Memory B cell (primary cell): Measurements from ENCODE around the gene AGT.

Source experiments
- ATAC-seq: fragments of 150-1000 bp; cut with Tn5 transposase; 2 replicates; pipeline ENCODE4 v1.10.0; 2021; ENCODE audit warnings: low read depth, mild to moderate bottlenecking, moderate library complexity
- DNase-seq, 2 donors: peaks; one replicate each; pipeline ENCODE4 v3.0.0; 2022; ENCODE audit warnings: low spot score in 2 of 2
- H3K27ac Mint-ChIP-seq: one replicate; pipeline ENCODE4 v1.8.0; 2022; ENCODE audit warnings: mild to moderate bottlenecking, moderate library complexity, mixed read lengths
- H3K27me3 Mint-ChIP-seq: one replicate; pipeline ENCODE4 v1.8.0; 2022; ENCODE audit warnings: mixed read lengths
- H3K36me3 Mint-ChIP-seq: one replicate; pipeline ENCODE4 v1.8.0; 2022; ENCODE audit warnings: mild to moderate bottlenecking, mixed read lengths
- H3K4me1 Mint-ChIP-seq: one replicate; pipeline ENCODE4 v1.8.0; 2022; ENCODE audit warnings: mixed read lengths
- H3K4me3 Mint-ChIP-seq: one replicate; pipeline ENCODE4 v1.8.0; 2022; ENCODE audit warnings: mild to moderate bottlenecking, moderate library complexity, mixed read lengths
- H3K9me3 Mint-ChIP-seq: one replicate; pipeline ENCODE4 v1.8.0; 2022; ENCODE audit warnings: mixed read lengths

AGT gene

GRCh38 chr1:230698130-230698529, 15.8 kb downstream of the AGT start:
- Mint-ChIP-seq H3K27me3 (no peaks in the 10 kb centered on the region), H3K27ac (no peak overlapping the region), H3K36me3 (peaks cover 4% of the 10 kb centered on the region), H3K4me1 (no peaks in the 10 kb centered on the region), H3K9me3 (no peaks in the 10 kb centered on the region), H3K4me3 (no peak overlapping the region)
- no peak for ATAC-seq
- no peak for DNase-seq

GRCh38 chr1:230696722-230697437, 17.0 kb downstream of the AGT start:
- no peaks in the 10 kb centered on the region for H3K9me3 Mint-ChIP-seq
- no peak for ATAC-seq
- H3K4me3 Mint-ChIP-seq: no peak overlapping the region

DNA sequence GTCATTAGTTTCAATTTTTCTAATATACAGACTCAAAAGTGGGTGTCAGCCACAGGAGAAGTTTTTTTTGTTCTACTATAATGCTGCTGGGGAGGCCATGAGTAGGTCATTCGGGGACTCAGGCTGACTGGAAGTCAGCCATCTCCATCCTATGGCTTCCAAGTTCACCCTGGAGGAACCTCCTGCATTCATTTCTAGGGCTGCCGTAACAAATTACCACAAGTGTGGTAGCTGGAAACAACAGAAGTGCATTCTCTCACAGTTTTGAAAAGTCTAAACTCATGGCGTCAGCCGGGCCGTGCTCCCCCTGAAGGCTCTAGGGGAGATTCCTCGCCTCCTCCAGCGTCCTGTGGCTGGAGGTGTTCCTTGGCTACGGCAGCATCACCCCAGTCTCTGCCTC, 17.7 kb downstream of the AGT start:
- no peak overlapping the region for H3K4me3 Mint-ChIP-seq
- peaks cover 16% of the 10 kb centered on the region for H3K36me3 Mint-ChIP-seq
- DNase-seq: no peak
- H3K27me3 Mint-ChIP-seq: no peaks in the 10 kb centered on the region
- ATAC-seq: no peak
- H3K27ac Mint-ChIP-seq: no peak overlapping the region
- no peaks in the 10 kb centered on the region for H3K4me1 Mint-ChIP-seq
- no peaks in the 10 kb centered on the region for H3K9me3 Mint-ChIP-seq

More at GRCh38 chr1:230696722-230697437, 17.0 kb downstream of the AGT start:
- Mint-ChIP-seq H3K4me1 (no peaks in the 10 kb centered on the region), H3K27ac (no peak overlapping the region), H3K27me3 (no peaks in the 10 kb centered on the region), H3K36me3 (peaks cover 12% of the 10 kb centered on the region)
- no peak for DNase-seq

GRCh38 chr1:230694991-230695390, 18.9 kb downstream of the AGT start:
- Mint-ChIP-seq H3K9me3 (no peaks in the 10 kb centered on the region), H3K4me3 (no peak overlapping the region), H3K27me3 (no peaks in the 10 kb centered on the region), H3K27ac (no peak overlapping the region), H3K4me1 (no peaks in the 10 kb centered on the region), H3K36me3 (peaks cover 23% of the 10 kb centered on the region)
- DNase-seq: no peak
- ATAC-seq: no peak

DNA sequence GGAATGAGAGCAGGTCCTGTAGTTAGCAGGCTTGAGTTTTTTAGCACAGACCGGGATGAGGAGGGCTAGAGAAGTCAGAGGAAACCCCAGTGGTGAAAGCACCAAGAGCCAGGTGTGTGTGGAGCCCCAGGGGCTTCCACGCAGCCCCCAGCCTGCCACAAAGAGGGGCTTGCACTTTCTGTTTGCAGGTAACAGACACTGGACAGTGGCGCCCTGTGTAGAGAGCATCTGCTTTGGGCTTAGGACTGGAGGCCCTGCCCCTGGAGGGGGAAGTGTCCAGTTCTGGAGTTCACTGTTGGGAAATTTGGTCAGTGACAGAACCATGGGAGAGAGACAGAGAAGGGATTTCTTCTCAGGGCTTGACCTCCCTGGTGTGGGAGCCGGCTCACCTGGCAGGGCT, 19.5 kb downstream of the AGT start:
- no peak overlapping the region for H3K27ac Mint-ChIP-seq
- DNase-seq (no peak), ATAC-seq (no peak)
- no peak overlapping the region for H3K4me3 Mint-ChIP-seq
- no peaks in the 10 kb centered on the region for H3K27me3 Mint-ChIP-seq
- H3K4me1 Mint-ChIP-seq: no peaks in the 10 kb centered on the region
- no peaks in the 10 kb centered on the region for H3K9me3 Mint-ChIP-seq
- H3K36me3 Mint-ChIP-seq: peaks cover 28% of the 10 kb centered on the region

DNA sequence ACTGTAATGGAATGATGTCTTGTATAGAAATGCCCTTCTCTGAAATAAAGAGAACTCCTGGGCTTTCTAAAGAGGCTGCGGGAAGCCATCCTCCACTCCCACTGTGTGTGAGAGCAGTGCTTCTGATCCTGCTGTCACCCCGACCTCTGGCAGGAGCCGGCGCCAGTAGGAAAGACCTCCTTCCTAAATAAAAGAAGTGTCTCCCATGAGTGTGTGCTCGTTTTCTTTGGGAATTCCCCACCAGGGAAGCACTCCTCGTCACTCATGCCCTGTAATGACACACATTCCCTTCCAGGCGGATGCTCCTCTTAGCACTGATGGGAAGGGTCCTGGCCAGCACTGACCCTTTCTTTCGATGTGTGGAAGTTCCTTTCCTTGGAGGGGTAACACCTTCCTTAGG, 20.1 kb downstream of the AGT start:
- no peak for ATAC-seq

GRCh38 chr1:230693221-230693620, 20.7 kb downstream of the AGT start:
- no peaks in the 10 kb centered on the region for H3K27me3 Mint-ChIP-seq
- ATAC-seq (no peak), DNase-seq (no peak)
- no peak overlapping the region for H3K4me3 Mint-ChIP-seq
- no peaks in the 10 kb centered on the region for H3K4me1 Mint-ChIP-seq
- H3K27ac Mint-ChIP-seq: no peak overlapping the region
- H3K36me3 Mint-ChIP-seq: peaks cover 33% of the 10 kb centered on the region
- H3K9me3 Mint-ChIP-seq: no peaks in the 10 kb centered on the region

More for the DNA sequence above, 20.1 kb downstream of the AGT start:
- Mint-ChIP-seq H3K4me3 (no peak overlapping the region), H3K4me1 (no peaks in the 10 kb centered on the region), H3K36me3 (peaks cover 30% of the 10 kb centered on the region), H3K27ac (no peak overlapping the region), H3K9me3 (no peaks in the 10 kb centered on the region), H3K27me3 (no peaks in the 10 kb centered on the region)
- no peak for DNase-seq

DNA sequence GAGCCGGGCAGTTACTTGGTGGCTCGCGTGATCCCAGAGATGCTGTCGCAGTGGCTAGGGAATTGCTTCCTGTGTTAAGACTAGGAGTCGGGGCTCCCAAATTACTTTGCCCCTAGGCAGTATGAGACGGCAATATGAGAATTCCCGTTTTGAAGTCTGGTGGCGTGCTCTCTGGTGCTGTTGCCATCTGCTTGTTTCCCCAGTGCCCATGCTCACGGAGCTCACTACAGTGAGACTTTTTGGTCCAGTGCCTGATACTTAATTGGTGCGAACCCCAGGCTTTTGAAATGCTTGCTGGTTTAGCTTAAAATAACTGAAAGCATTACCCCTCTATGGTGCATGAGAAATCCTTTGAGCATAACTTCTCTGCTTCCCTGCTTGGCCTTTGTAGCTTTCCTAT, 22.3 kb downstream of the AGT start:
- H3K36me3 Mint-ChIP-seq: peaks cover 37% of the 10 kb centered on the region

DNA sequence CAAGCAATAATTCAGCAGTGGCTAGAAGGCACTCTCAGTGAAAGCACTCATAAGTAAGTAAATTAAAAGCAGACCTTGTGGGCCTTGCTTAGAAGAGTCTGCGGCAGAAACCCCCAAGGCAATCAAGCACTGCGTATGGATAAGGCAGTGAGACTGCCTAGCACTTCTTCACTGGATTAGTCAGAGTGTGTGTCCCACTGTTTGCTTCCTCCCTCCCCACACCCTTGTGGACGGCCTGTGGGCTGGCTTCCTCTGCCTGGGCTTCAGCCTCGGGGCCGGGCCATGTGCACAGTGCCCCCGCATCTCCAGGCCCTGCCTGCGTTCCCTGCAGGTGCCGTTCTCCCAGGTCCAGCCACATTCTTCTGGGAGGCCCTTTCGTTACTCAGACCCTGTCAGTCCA, 23.8 kb downstream of the AGT start:
- Mint-ChIP-seq H3K27ac (no peak overlapping the region), H3K27me3 (no peaks in the 10 kb centered on the region), H3K4me3 (no peak overlapping the region), H3K9me3 (no peaks in the 10 kb centered on the region), H3K36me3 (peaks cover 46% of the 10 kb centered on the region), H3K4me1 (no peaks in the 10 kb centered on the region)
- ATAC-seq: no peak
- no peak for DNase-seq

More for the DNA sequence above, 22.3 kb downstream of the AGT start:
- H3K27ac Mint-ChIP-seq: no peak overlapping the region
- no peak for DNase-seq
- no peaks in the 10 kb centered on the region for H3K27me3 Mint-ChIP-seq
- no peaks in the 10 kb centered on the region for H3K4me1 Mint-ChIP-seq
- ATAC-seq: no peak
- no peak overlapping the region for H3K4me3 Mint-ChIP-seq
- no peaks in the 10 kb centered on the region for H3K9me3 Mint-ChIP-seq

GRCh38 chr1:230686747-230687146, 27.2 kb downstream of the AGT start:
- Mint-ChIP-seq H3K4me1 (no peaks in the 10 kb centered on the region), H3K27me3 (no peaks in the 10 kb centered on the region), H3K4me3 (no peak overlapping the region), H3K9me3 (no peaks in the 10 kb centered on the region), H3K27ac (no peak overlapping the region), H3K36me3 (peaks cover 43% of the 10 kb centered on the region)
- ATAC-seq (no peak), DNase-seq (no peak)

DNA sequence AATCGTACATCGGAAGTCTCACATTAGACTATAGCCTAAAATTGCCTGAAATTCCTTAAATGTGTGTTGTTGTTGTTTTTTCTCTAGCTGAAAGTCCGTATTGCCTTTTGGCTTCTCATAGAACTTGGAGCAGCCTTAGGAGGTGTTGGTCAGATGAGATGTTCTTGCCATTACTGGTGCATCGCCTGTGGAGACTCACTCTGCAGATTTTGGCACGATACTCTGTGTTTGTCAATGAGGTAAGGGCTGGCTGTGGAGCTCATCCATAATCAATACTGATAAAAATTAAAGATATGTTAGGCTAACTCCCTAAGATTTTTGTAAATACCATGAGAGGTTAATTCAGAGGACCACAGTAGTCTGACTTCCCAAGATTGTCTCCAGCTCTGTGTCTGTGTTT, 28.9 kb downstream of the AGT start:
- no peaks in the 10 kb centered on the region for H3K27me3 Mint-ChIP-seq
- no peak overlapping the region for H3K27ac Mint-ChIP-seq
- no peak for DNase-seq
- H3K4me1 Mint-ChIP-seq: no peaks in the 10 kb centered on the region
- no peak overlapping the region for H3K4me3 Mint-ChIP-seq
- H3K36me3 Mint-ChIP-seq: peaks cover 35% of the 10 kb centered on the region
- no peaks in the 10 kb centered on the region for H3K9me3 Mint-ChIP-seq
- no peak for ATAC-seq

DNA sequence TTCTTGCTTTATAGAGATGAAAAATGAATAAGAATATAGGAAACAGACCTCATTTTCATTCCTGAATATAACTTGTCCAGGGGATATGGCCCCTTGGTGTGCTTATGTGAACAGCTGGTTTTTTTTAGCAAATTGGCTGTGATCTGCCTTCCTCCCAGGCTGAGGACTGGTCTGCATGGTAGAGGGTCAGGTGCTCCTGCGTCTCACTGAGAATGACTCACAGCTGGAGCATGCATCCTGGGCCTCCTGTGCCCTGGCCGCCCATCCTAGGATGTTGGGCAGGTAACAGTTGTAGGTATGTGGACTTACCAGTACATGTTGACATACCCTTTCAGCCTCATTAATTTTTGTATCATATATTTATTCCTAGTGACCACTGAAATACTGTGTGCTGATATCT, 29.8 kb downstream of the AGT start:
- no peaks in the 10 kb centered on the region for H3K4me1 Mint-ChIP-seq
- no peak for ATAC-seq
- H3K27ac Mint-ChIP-seq: no peak overlapping the region

GRCh38 chr1:230682882-230683610, 30.9 kb downstream of the AGT start:
- H3K9me3 Mint-ChIP-seq: no peaks in the 10 kb centered on the region
- H3K4me1 Mint-ChIP-seq: no peaks in the 10 kb centered on the region
- H3K4me3 Mint-ChIP-seq: no peak overlapping the region
- no peaks in the 10 kb centered on the region for H3K27me3 Mint-ChIP-seq
- H3K36me3 Mint-ChIP-seq: peaks cover 36% of the 10 kb centered on the region
- DNase-seq (no peak), ATAC-seq (no peak)
- no peak overlapping the region for H3K27ac Mint-ChIP-seq

More for the DNA sequence above, 29.8 kb downstream of the AGT start:
- no peak for DNase-seq
- Mint-ChIP-seq H3K36me3 (peaks cover 33% of the 10 kb centered on the region), H3K9me3 (no peaks in the 10 kb centered on the region), H3K4me3 (no peak overlapping the region), H3K27me3 (no peaks in the 10 kb centered on the region)

GRCh38 chr1:230682274-230682673, 31.6 kb downstream of the AGT start:
- Mint-ChIP-seq H3K27me3 (no peaks in the 10 kb centered on the region), H3K4me1 (no peaks in the 10 kb centered on the region), H3K9me3 (no peaks in the 10 kb centered on the region), H3K27ac (peak overlapping the region; percentile 42), H3K4me3 (no peak overlapping the region), H3K36me3 (peaks cover 33% of the 10 kb centered on the region)
- ATAC-seq (no peak), DNase-seq (no peak)

- Mint-ChIP-seq H3K9me3 (no peaks in the 10 kb centered on the region), H3K4me1 (no peaks in the 10 kb centered on the region), H3K4me3 (no peak overlapping the region), H3K27ac (no peak overlapping the region), H3K27me3 (no peaks in the 10 kb centered on the region), H3K36me3 (peaks cover 34% of the 10 kb centered on the region)
- ATAC-seq: no peak
- no peak for DNase-seq
Observed at GRCh38 chr1:230681599-230681998, 32.3 kb downstream of the AGT start.
